ENCODE data around the gene RPA1. TPM values are rescaled to one million over a fixed set of nuclear protein-coding genes. Genes with fewer than 3 reads are reported as not detected.

RPA1 gene
- polyA plus RNA-seq, 1 donor from 2014 or later, result 8.4 TPM

DNA sequence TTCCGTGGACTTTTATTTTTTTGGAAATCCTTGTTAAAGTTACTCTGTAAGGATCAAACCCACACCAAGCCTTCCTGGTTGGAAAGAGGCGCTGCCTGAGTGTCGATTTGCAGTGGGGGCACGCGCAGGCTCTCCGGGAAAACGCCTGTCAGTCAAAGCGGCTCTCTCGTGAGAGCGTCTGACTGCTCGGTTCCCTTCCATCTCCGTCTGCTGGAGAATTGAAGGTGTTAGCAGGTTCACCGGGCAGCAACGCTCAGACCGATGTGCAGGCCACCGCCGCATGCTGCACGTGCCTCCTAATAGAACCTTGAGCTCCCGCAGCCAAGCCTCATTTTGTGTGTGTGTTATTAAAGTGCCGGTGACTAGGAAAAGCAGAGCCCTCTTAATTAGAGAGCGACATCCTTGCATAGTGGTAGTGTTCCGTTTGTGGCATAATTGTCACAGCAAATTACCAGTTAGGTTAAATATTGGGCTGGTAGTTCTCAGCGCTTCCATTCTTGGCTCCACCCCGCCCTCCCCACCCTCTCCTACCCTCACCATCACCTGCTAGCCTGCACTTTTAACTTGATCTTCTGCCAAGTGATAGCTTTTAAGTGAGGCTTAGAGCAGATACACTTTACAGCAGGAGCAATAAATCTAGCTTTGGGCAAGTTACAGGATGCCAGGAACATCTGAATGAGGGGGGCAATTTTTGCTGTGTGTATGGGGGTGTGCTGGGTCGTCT, 75.5 kb downstream of the RPA1 start:
- H3K9ac ChIP-seq (ENCODE audit: low read length), result peak overlapping the region; percentile 52
- no peaks in the 10 kb centered on the region for H4K20me1 ChIP-seq (ENCODE audit: insufficient read depth)
- peak overlapping the region; percentile 51 for H3K27ac ChIP-seq (ENCODE audit: low read length)
- TF ChIP-seq TAF1 (IDR thresholded peaks at IDR 0.05; ENCODE audit: low read depth) (no peak), MXI1 (conservative IDR thresholded peaks at IDR 0.05; ENCODE audit: poor library complexity, severe bottlenecking) (peak; percentile 60), EP300 (conservative IDR thresholded peaks at IDR 0.05; ENCODE audit: poor library complexity, severe bottlenecking) (peak; percentile 16), POLR2AphosphoS5 (IDR thresholded peaks at IDR 0.05) (peak; percentile 57), SMC3 (conservative IDR thresholded peaks at IDR 0.05; ENCODE audit: poor library complexity) (peak; percentile 48), RAD21 (conservative IDR thresholded peaks at IDR 0.05) (peak; percentile 49), EZH2 (IDR thresholded peaks at IDR 0.05; ENCODE audit: borderline replicate concordance, insufficient read depth, low read length, poor library complexity, severe bottlenecking) (no peak)
- TF ChIP-seq, protein P1, sequence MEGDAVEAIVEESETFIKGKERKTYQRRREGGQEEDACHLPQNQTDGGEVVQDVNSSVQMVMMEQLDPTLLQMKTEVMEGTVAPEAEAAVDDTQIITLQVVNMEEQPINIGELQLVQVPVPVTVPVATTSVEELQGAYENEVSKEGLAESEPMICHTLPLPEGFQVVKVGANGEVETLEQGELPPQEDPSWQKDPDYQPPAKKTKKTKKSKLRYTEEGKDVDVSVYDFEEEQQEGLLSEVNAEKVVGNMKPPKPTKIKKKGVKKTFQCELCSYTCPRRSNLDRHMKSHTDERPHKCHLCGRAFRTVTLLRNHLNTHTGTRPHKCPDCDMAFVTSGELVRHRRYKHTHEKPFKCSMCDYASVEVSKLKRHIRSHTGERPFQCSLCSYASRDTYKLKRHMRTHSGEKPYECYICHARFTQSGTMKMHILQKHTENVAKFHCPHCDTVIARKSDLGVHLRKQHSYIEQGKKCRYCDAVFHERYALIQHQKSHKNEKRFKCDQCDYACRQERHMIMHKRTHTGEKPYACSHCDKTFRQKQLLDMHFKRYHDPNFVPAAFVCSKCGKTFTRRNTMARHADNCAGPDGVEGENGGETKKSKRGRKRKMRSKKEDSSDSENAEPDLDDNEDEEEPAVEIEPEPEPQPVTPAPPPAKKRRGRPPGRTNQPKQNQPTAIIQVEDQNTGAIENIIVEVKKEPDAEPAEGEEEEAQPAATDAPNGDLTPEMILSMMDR (IDR thresholded peaks at IDR 0.05; ENCODE audit: poor library complexity, severe bottlenecking), result no peak
- TF ChIP-seq, protein P2, sequence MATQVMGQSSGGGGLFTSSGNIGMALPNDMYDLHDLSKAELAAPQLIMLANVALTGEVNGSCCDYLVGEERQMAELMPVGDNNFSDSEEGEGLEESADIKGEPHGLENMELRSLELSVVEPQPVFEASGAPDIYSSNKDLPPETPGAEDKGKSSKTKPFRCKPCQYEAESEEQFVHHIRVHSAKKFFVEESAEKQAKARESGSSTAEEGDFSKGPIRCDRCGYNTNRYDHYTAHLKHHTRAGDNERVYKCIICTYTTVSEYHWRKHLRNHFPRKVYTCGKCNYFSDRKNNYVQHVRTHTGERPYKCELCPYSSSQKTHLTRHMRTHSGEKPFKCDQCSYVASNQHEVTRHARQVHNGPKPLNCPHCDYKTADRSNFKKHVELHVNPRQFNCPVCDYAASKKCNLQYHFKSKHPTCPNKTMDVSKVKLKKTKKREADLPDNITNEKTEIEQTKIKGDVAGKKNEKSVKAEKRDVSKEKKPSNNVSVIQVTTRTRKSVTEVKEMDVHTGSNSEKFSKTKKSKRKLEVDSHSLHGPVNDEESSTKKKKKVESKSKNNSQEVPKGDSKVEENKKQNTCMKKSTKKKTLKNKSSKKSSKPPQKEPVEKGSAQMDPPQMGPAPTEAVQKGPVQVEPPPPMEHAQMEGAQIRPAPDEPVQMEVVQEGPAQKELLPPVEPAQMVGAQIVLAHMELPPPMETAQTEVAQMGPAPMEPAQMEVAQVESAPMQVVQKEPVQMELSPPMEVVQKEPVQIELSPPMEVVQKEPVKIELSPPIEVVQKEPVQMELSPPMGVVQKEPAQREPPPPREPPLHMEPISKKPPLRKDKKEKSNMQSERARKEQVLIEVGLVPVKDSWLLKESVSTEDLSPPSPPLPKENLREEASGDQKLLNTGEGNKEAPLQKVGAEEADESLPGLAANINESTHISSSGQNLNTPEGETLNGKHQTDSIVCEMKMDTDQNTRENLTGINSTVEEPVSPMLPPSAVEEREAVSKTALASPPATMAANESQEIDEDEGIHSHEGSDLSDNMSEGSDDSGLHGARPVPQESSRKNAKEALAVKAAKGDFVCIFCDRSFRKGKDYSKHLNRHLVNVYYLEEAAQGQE (IDR thresholded peaks at IDR 0.05; ENCODE audit: borderline replicate concordance), result peak; percentile 73
- H3K4me3 ChIP-seq (ENCODE audit: low read length), result peak overlapping the region; percentile 58
- no peaks in the 10 kb centered on the region for H3K27me3 ChIP-seq (ENCODE audit: insufficient read depth, low read depth, low read length)
- no peaks in the 10 kb centered on the region for H3K9me3 ChIP-seq (ENCODE audit: low read length)
- H3K36me3 ChIP-seq (ENCODE audit: insufficient read depth, low read length), result no peaks in the 10 kb centered on the region
- H3K79me2 ChIP-seq (replicated peaks; ENCODE audit: insufficient read depth, low read length), result no peaks in the 10 kb centered on the region
- H3K9me2 ChIP-seq (ENCODE audit: insufficient read depth, low read length), result no peaks in the 10 kb centered on the region
- H2AFZ ChIP-seq (ENCODE audit: low read depth, low read length), result peak overlapping the region; percentile 0
- peaks cover 3% of the 10 kb centered on the region for H3F3A ChIP-seq (ENCODE audit: insufficient read depth, low read length, poor library complexity, severe bottlenecking)
- H3K4me2 ChIP-seq (ENCODE audit: low read length), result peak overlapping the region; percentile 60

DNA sequence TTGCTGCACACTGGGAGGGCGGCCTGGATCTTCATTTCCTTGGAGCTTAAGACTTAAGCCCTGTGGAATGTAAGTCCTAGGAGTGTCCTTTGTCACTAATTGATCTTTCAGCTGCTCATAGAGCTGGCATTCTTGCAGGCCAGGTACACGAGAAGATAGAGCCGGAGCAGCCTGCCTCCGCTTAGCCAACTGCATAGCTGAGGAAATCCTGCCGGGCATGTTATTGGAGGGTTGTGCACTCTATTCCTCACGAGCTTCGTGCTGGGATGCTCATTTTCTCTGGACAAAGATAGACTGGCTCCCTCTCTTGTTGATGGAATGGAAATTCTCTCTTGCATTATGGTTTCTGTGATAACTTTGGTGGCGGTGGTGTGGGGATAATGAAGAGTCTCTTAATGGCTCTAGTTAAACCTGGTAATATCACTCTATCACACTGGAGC, 76.9 kb downstream of the RPA1 start:
- Histone ChIP-seq H3K27me3 (ENCODE audit: insufficient read depth, low read depth, low read length) (no peaks in the 10 kb centered on the region), H3K79me2 (replicated peaks; ENCODE audit: insufficient read depth, low read length) (no peaks in the 10 kb centered on the region), H3F3A (ENCODE audit: insufficient read depth, low read length, poor library complexity, severe bottlenecking) (peaks cover 3% of the 10 kb centered on the region), H3K4me3 (ENCODE audit: low read length) (no peak overlapping the region), H3K9ac (ENCODE audit: low read length) (no peak overlapping the region), H3K9me3 (ENCODE audit: low read length) (no peaks in the 10 kb centered on the region), H3K4me2 (ENCODE audit: low read length) (no peak overlapping the region), H4K20me1 (ENCODE audit: insufficient read depth) (no peaks in the 10 kb centered on the region), H3K36me3 (ENCODE audit: insufficient read depth, low read length) (no peaks in the 10 kb centered on the region), H3K27ac (ENCODE audit: low read length) (no peak overlapping the region), H2AFZ (ENCODE audit: low read depth, low read length) (no peak overlapping the region), H3K9me2 (ENCODE audit: insufficient read depth, low read length) (no peaks in the 10 kb centered on the region)
- TF ChIP-seq SMC3 (conservative IDR thresholded peaks at IDR 0.05; ENCODE audit: poor library complexity) (peak; percentile 11), TAF1 (IDR thresholded peaks at IDR 0.05; ENCODE audit: low read depth) (no peak), RAD21 (conservative IDR thresholded peaks at IDR 0.05) (peak; percentile 26), POLR2AphosphoS5 (IDR thresholded peaks at IDR 0.05) (no peak), EZH2 (IDR thresholded peaks at IDR 0.05; ENCODE audit: borderline replicate concordance, insufficient read depth, low read length, poor library complexity, severe bottlenecking) (no peak), EP300 (conservative IDR thresholded peaks at IDR 0.05; ENCODE audit: poor library complexity, severe bottlenecking) (no peak), MXI1 (conservative IDR thresholded peaks at IDR 0.05; ENCODE audit: poor library complexity, severe bottlenecking) (no peak)
- TF ChIP-seq, protein P1 (IDR thresholded peaks at IDR 0.05; ENCODE audit: poor library complexity, severe bottlenecking), result peak; percentile 18
- TF ChIP-seq, protein P2 (IDR thresholded peaks at IDR 0.05; ENCODE audit: borderline replicate concordance), result no peak

Data from neural cell (in vitro differentiated cells).